ENCODE measurements around the gene CNTN1.

- TF ChIP-seq CTCF (IDR thresholded peaks at IDR 0.05) (no peak), POLR2A (IDR thresholded peaks at IDR 0.05) (no peak)
Observed at GRCh38 chr12:40828593-40828990, 136.4 kb downstream of the CNTN1 start.

Measured in lower leg skin (tissue), 3 donors.